ENCODE data around the gene NOTCH2NLA. TPM values are rescaled to one million over a fixed set of nuclear protein-coding genes. Genes with fewer than 3 reads are reported as not detected.
"Not testable (repeated sequence)": the region's sequence is repeated elsewhere in the genome, so short reads cannot be mapped to it uniquely, and the experiment has no call there.

Gene NOTCH2NLA
- total RNA-seq, 2 donors from 2014 or later = 23.9 to 30.2 TPM

- H3K4me1 ChIP-seq (ENCODE audit: control insufficient read depth, insufficient read depth, low read length); H3K4me1 Mint-ChIP-seq; H3K27ac Mint-ChIP-seq; H3K27ac ChIP-seq (ENCODE audit: low read depth, low read length); H3K36me3 ChIP-seq (ENCODE audit: control insufficient read depth, insufficient read depth, low read length); H3K9ac ChIP-seq (ENCODE audit: extremely low read depth, low read length, poor library complexity, severe bottlenecking); H3K27me3 Mint-ChIP-seq (ENCODE audit: insufficient read depth); H3K9me3 ChIP-seq (ENCODE audit: control insufficient read depth, low read length); H3K27me3 ChIP-seq (ENCODE audit: control insufficient read depth, insufficient read depth, low read length, poor library complexity, severe bottlenecking); H3K4me3 Mint-ChIP-seq; H3K9me3 Mint-ChIP-seq; H3K36me3 Mint-ChIP-seq (ENCODE audit: low read depth); H3K4me3 ChIP-seq (ENCODE audit: low read length); DNase-seq: not testable (repeated sequence)
- WGBS, 2 experiments (ENCODE audit: insufficient coverage in 1 of 2, insufficient read length in 1 of 2) = 86% methylated on average over 1 of the region's 4 CpGs; no CpG with 5 or more reads in 1 of the 2 experiments
These were observed 25.9 kb upstream of the NOTCH2NLA start for GRCh38 chr1:146254569-146255197.

- WGBS, 2 experiments (ENCODE audit: insufficient coverage in 1 of 2, insufficient read length in 1 of 2) = no CpG with 5 or more reads among the region's 4 CpGs
- H3K4me1 ChIP-seq (ENCODE audit: control insufficient read depth, insufficient read depth, low read length); H3K36me3 Mint-ChIP-seq (ENCODE audit: low read depth): not testable (repeated sequence)
These were observed 24.5 kb upstream of the NOTCH2NLA start for GRCh38 chr1:146253249-146253855.

GRCh38 chr1:146251523-146251922 is 22.7 kb upstream of the NOTCH2NLA start:
- H3K27ac Mint-ChIP-seq; H3K36me3 ChIP-seq (ENCODE audit: control insufficient read depth, insufficient read depth, low read length); H3K4me3 Mint-ChIP-seq; DNase-seq; H3K4me1 ChIP-seq (ENCODE audit: control insufficient read depth, insufficient read depth, low read length); H3K4me3 ChIP-seq (ENCODE audit: low read length); H3K27me3 ChIP-seq (ENCODE audit: control insufficient read depth, insufficient read depth, low read length, poor library complexity, severe bottlenecking); H3K9me3 ChIP-seq (ENCODE audit: control insufficient read depth, low read length); H3K27ac ChIP-seq (ENCODE audit: low read depth, low read length); H3K9me3 Mint-ChIP-seq; H3K4me1 Mint-ChIP-seq; H3K27me3 Mint-ChIP-seq (ENCODE audit: insufficient read depth); H3K36me3 Mint-ChIP-seq (ENCODE audit: low read depth); H3K9ac ChIP-seq (ENCODE audit: extremely low read depth, low read length, poor library complexity, severe bottlenecking): not testable (repeated sequence)
- no CpG with 5 or more reads among the region's 1 CpG for WGBS, 2 experiments (ENCODE audit: insufficient coverage in 1 of 2, insufficient read length in 1 of 2)

More at GRCh38 chr1:146253249-146253855, 24.5 kb upstream of the NOTCH2NLA start:
- not testable (repeated sequence) for H3K4me3 ChIP-seq (ENCODE audit: low read length); H3K36me3 ChIP-seq (ENCODE audit: control insufficient read depth, insufficient read depth, low read length); H3K9me3 Mint-ChIP-seq; H3K9ac ChIP-seq (ENCODE audit: extremely low read depth, low read length, poor library complexity, severe bottlenecking); H3K27ac Mint-ChIP-seq; H3K4me3 Mint-ChIP-seq; H3K4me1 Mint-ChIP-seq; H3K9me3 ChIP-seq (ENCODE audit: control insufficient read depth, low read length); H3K27ac ChIP-seq (ENCODE audit: low read depth, low read length); H3K27me3 ChIP-seq (ENCODE audit: control insufficient read depth, insufficient read depth, low read length, poor library complexity, severe bottlenecking); H3K27me3 Mint-ChIP-seq (ENCODE audit: insufficient read depth); DNase-seq

- not testable (repeated sequence) for H3K9me3 ChIP-seq (ENCODE audit: control insufficient read depth, low read length); H3K36me3 ChIP-seq (ENCODE audit: control insufficient read depth, insufficient read depth, low read length); H3K4me1 Mint-ChIP-seq; H3K4me3 Mint-ChIP-seq; H3K4me3 ChIP-seq (ENCODE audit: low read length); H3K9ac ChIP-seq (ENCODE audit: extremely low read depth, low read length, poor library complexity, severe bottlenecking); H3K4me1 ChIP-seq (ENCODE audit: control insufficient read depth, insufficient read depth, low read length); H3K27ac Mint-ChIP-seq; H3K27me3 ChIP-seq (ENCODE audit: control insufficient read depth, insufficient read depth, low read length, poor library complexity, severe bottlenecking); H3K27me3 Mint-ChIP-seq (ENCODE audit: insufficient read depth); H3K9me3 Mint-ChIP-seq; H3K36me3 Mint-ChIP-seq (ENCODE audit: low read depth); H3K27ac ChIP-seq (ENCODE audit: low read depth, low read length); DNase-seq
- WGBS, 2 experiments (ENCODE audit: insufficient coverage in 1 of 2, insufficient read length in 1 of 2) = 83% methylated on average over 1 of the region's 4 CpGs; no CpG with 5 or more reads in 1 of the 2 experiments
These were observed 19.8 kb upstream of the NOTCH2NLA start for GRCh38 chr1:146248643-146249042.

GRCh38 chr1:146236626-146237025 is 7.8 kb upstream of the NOTCH2NLA start:
- H3K36me3 Mint-ChIP-seq (ENCODE audit: low read depth); H3K27me3 Mint-ChIP-seq (ENCODE audit: insufficient read depth); H3K36me3 ChIP-seq (ENCODE audit: control insufficient read depth, insufficient read depth, low read length); H3K27me3 ChIP-seq (ENCODE audit: control insufficient read depth, insufficient read depth, low read length, poor library complexity, severe bottlenecking); H3K4me1 Mint-ChIP-seq; H3K9me3 Mint-ChIP-seq; H3K4me3 ChIP-seq (ENCODE audit: low read length); H3K4me1 ChIP-seq (ENCODE audit: control insufficient read depth, insufficient read depth, low read length); DNase-seq; H3K27ac Mint-ChIP-seq; H3K9me3 ChIP-seq (ENCODE audit: control insufficient read depth, low read length); H3K27ac ChIP-seq (ENCODE audit: low read depth, low read length); H3K4me3 Mint-ChIP-seq; H3K9ac ChIP-seq (ENCODE audit: extremely low read depth, low read length, poor library complexity, severe bottlenecking): not testable (repeated sequence)
- WGBS, 2 experiments (ENCODE audit: insufficient coverage in 1 of 2, insufficient read length in 1 of 2) = no CpG with 5 or more reads among the region's 2 CpGs

- H3K4me1 ChIP-seq (ENCODE audit: control insufficient read depth, insufficient read depth, low read length); DNase-seq; H3K4me1 Mint-ChIP-seq; H3K4me3 ChIP-seq (ENCODE audit: low read length); H3K9me3 ChIP-seq (ENCODE audit: control insufficient read depth, low read length); H3K27me3 ChIP-seq (ENCODE audit: control insufficient read depth, insufficient read depth, low read length, poor library complexity, severe bottlenecking); H3K9ac ChIP-seq (ENCODE audit: extremely low read depth, low read length, poor library complexity, severe bottlenecking); H3K27me3 Mint-ChIP-seq (ENCODE audit: insufficient read depth); H3K36me3 ChIP-seq (ENCODE audit: control insufficient read depth, insufficient read depth, low read length); H3K4me3 Mint-ChIP-seq; H3K27ac ChIP-seq (ENCODE audit: low read depth, low read length); H3K9me3 Mint-ChIP-seq; H3K27ac Mint-ChIP-seq; H3K36me3 Mint-ChIP-seq (ENCODE audit: low read depth): not testable (repeated sequence)
- WGBS, 2 experiments (ENCODE audit: insufficient coverage in 1 of 2, insufficient read length in 1 of 2) = no CpG with 5 or more reads among the region's 5 CpGs
These were observed 7.3 kb upstream of the NOTCH2NLA start for GRCh38 chr1:146236026-146236601.

GRCh38 chr1:146228144-146228682 is 608 bp downstream of the NOTCH2NLA start:
- not testable (repeated sequence) for H3K4me1 ChIP-seq (ENCODE audit: control insufficient read depth, insufficient read depth, low read length); H3K27ac Mint-ChIP-seq; H3K27ac ChIP-seq (ENCODE audit: low read depth, low read length); H3K9me3 ChIP-seq (ENCODE audit: control insufficient read depth, low read length); DNase-seq; H3K27me3 Mint-ChIP-seq (ENCODE audit: insufficient read depth); H3K4me3 ChIP-seq (ENCODE audit: low read length); H3K9me3 Mint-ChIP-seq; H3K4me1 Mint-ChIP-seq; H3K36me3 ChIP-seq (ENCODE audit: control insufficient read depth, insufficient read depth, low read length); H3K27me3 ChIP-seq (ENCODE audit: control insufficient read depth, insufficient read depth, low read length, poor library complexity, severe bottlenecking); H3K9ac ChIP-seq (ENCODE audit: extremely low read depth, low read length, poor library complexity, severe bottlenecking); H3K36me3 Mint-ChIP-seq (ENCODE audit: low read depth)
- 0% methylated on average over 15 of the region's 53 CpGs; no CpG with 5 or more reads in 1 of the 2 experiments for WGBS, 2 experiments (ENCODE audit: insufficient coverage in 1 of 2, insufficient read length in 1 of 2)
- H3K4me3 Mint-ChIP-seq = peak overlapping the region; percentile 63
